Adipocyte (in vitro differentiated cells): ENCODE results near the gene MAP3K8.

Experiments
- DNase-seq: peaks from one replicate; pipeline ENCODE4 v3.0.0-alpha.2; 2015; ENCODE audit warnings: low read depth
- H3K27me3 ChIP-seq: replicated peaks from 2 replicates; pipeline ENCODE4 v1.7.0; 2013; ENCODE audit warnings: mild to moderate bottlenecking, low read length, moderate library complexity; ENCODE audit not compliant: control insufficient read depth, insufficient read depth
- H3K36me3 ChIP-seq: 2 replicates; pipeline ENCODE4 v1.7.0; 2013; ENCODE audit warnings: low read length, mild to moderate bottlenecking, moderate library complexity; ENCODE audit not compliant: control insufficient read depth, insufficient read depth, severe bottlenecking
- H3K4me1 ChIP-seq: 2 replicates; pipeline ENCODE4 v1.7.0; 2013; ENCODE audit warnings: mild to moderate bottlenecking, low read length, moderate library complexity; ENCODE audit not compliant: control insufficient read depth, insufficient read depth
- H3K4me3 ChIP-seq: 2 replicates; pipeline ENCODE4 v1.7.0; 2013; ENCODE audit warnings: mild to moderate bottlenecking, low read length, moderate library complexity
- H3K9ac ChIP-seq: 2 replicates; pipeline ENCODE4 v1.7.0; 2013; ENCODE audit warnings: mild to moderate bottlenecking, low read length, moderate library complexity
- H3K9me3 ChIP-seq: 2 replicates; pipeline ENCODE4 v1.7.0; 2013; ENCODE audit warnings: mild to moderate bottlenecking, low read length, moderate library complexity; ENCODE audit not compliant: control insufficient read depth

Gene MAP3K8

GRCh38 chr10:30433730-30434272 lies at the start of gene MAP3K8:
MAP3K8 (plus strand) TSS chr10:30434184; CDS start chr10:30438939, 4,755 bp downstream.
- H3K4me1 ChIP-seq, result peaks cover 47% of the 10 kb centered on the region
- peaks cover 14% of the 10 kb centered on the region for H3K36me3 ChIP-seq
- no peaks in the 10 kb centered on the region for H3K27me3 ChIP-seq
- H3K9ac ChIP-seq, result peak within 1 kb of the TSS; percentile 99
- peak; percentile 94 for DNase-seq
- peak within 1 kb of the TSS; percentile 94 for H3K4me3 ChIP-seq
- H3K9me3 ChIP-seq, result no peaks in the 10 kb centered on the region

GRCh38 chr10:30384701-30385201 lies 49.2 kb upstream of the MAP3K8 start:
- Histone ChIP-seq H3K9me3 (no peaks in the 10 kb centered on the region), H3K4me3 (no peak overlapping the region), H3K9ac (no peak overlapping the region), H3K4me1 (peaks cover 5% of the 10 kb centered on the region), H3K27me3 (no peaks in the 10 kb centered on the region), H3K36me3 (no peaks in the 10 kb centered on the region)
- DNase-seq, result peak; percentile 56

- H3K4me1 ChIP-seq, result peaks cover 5% of the 10 kb centered on the region
- H3K36me3 ChIP-seq, result no peaks in the 10 kb centered on the region
- no peaks in the 10 kb centered on the region for H3K27me3 ChIP-seq
- no peak overlapping the region for H3K9ac ChIP-seq
- H3K9me3 ChIP-seq, result no peaks in the 10 kb centered on the region
- DNase-seq, result no peak
- no peak overlapping the region for H3K4me3 ChIP-seq
These were observed 47.0 kb upstream of the MAP3K8 start for GRCh38 chr10:30386801-30387588.

GRCh38 chr10:30387646-30388243 lies 46.2 kb upstream of the MAP3K8 start:
- Histone ChIP-seq H3K9me3 (no peaks in the 10 kb centered on the region), H3K4me1 (peaks cover 7% of the 10 kb centered on the region), H3K36me3 (no peaks in the 10 kb centered on the region), H3K4me3 (no peak overlapping the region), H3K27me3 (no peaks in the 10 kb centered on the region), H3K9ac (no peak overlapping the region)
- DNase-seq, result no peak

GRCh38 chr10:30389543-30389942 lies 44.4 kb upstream of the MAP3K8 start:
- Histone ChIP-seq H3K4me1 (peaks cover 6% of the 10 kb centered on the region), H3K9me3 (no peaks in the 10 kb centered on the region), H3K36me3 (no peaks in the 10 kb centered on the region), H3K27me3 (peaks cover 1% of the 10 kb centered on the region), H3K4me3 (no peak overlapping the region), H3K9ac (no peak overlapping the region)
- no peak for DNase-seq

- Histone ChIP-seq H3K27me3 (peaks cover 4% of the 10 kb centered on the region), H3K36me3 (no peaks in the 10 kb centered on the region), H3K4me1 (peaks cover 3% of the 10 kb centered on the region), H3K9ac (no peak overlapping the region), H3K4me3 (no peak overlapping the region), H3K9me3 (no peaks in the 10 kb centered on the region)
- DNase-seq, result no peak
These were observed 43.8 kb upstream of the MAP3K8 start for GRCh38 chr10:30390207-30390606.

GRCh38 chr10:30391266-30391665 lies 42.7 kb upstream of the MAP3K8 start:
- peaks cover 4% of the 10 kb centered on the region for H3K27me3 ChIP-seq
- no peaks in the 10 kb centered on the region for H3K9me3 ChIP-seq
- no peak overlapping the region for H3K9ac ChIP-seq
- no peaks in the 10 kb centered on the region for H3K36me3 ChIP-seq
- H3K4me1 ChIP-seq, result peaks cover 3% of the 10 kb centered on the region
- DNase-seq, result no peak
- H3K4me3 ChIP-seq, result no peak overlapping the region

- peaks cover 7% of the 10 kb centered on the region for H3K4me1 ChIP-seq
- DNase-seq, result peak; percentile 84
- peaks cover 4% of the 10 kb centered on the region for H3K27me3 ChIP-seq
- peak overlapping the region; percentile 79 for H3K4me3 ChIP-seq
- no peaks in the 10 kb centered on the region for H3K9me3 ChIP-seq
- no peaks in the 10 kb centered on the region for H3K36me3 ChIP-seq
- peak overlapping the region; percentile 74 for H3K9ac ChIP-seq
These were observed 41.4 kb upstream of the MAP3K8 start for GRCh38 chr10:30392564-30392990.

GRCh38 chr10:30396293-30396692 lies 37.7 kb upstream of the MAP3K8 start:
- Histone ChIP-seq H3K9me3 (no peaks in the 10 kb centered on the region), H3K9ac (no peak overlapping the region), H3K4me3 (no peak overlapping the region), H3K36me3 (no peaks in the 10 kb centered on the region), H3K27me3 (peaks cover 15% of the 10 kb centered on the region), H3K4me1 (peaks cover 7% of the 10 kb centered on the region)
- DNase-seq, result no peak

GRCh38 chr10:30396698-30397097 lies 37.3 kb upstream of the MAP3K8 start:
- peaks cover 7% of the 10 kb centered on the region for H3K4me1 ChIP-seq
- peaks cover 15% of the 10 kb centered on the region for H3K27me3 ChIP-seq

GRCh38 chr10:30398193-30398592 lies 35.8 kb upstream of the MAP3K8 start:
- DNase-seq, result no peak
- Histone ChIP-seq H3K4me3 (no peak overlapping the region), H3K4me1 (peaks cover 4% of the 10 kb centered on the region), H3K27me3 (peaks cover 15% of the 10 kb centered on the region), H3K9ac (no peak overlapping the region), H3K36me3 (no peaks in the 10 kb centered on the region), H3K9me3 (no peaks in the 10 kb centered on the region)

More at GRCh38 chr10:30396698-30397097, 37.3 kb upstream of the MAP3K8 start:
- Histone ChIP-seq H3K4me3 (no peak overlapping the region), H3K36me3 (no peaks in the 10 kb centered on the region), H3K9me3 (no peaks in the 10 kb centered on the region), H3K9ac (no peak overlapping the region)
- no peak for DNase-seq
